Measurements from ENCODE around the gene EPS8L2.
"Not testable (repeated sequence)": the region's sequence is repeated elsewhere in the genome, so short reads cannot be mapped to it uniquely, and the experiment has no call there.

The EPS8L2 gene

DNA sequence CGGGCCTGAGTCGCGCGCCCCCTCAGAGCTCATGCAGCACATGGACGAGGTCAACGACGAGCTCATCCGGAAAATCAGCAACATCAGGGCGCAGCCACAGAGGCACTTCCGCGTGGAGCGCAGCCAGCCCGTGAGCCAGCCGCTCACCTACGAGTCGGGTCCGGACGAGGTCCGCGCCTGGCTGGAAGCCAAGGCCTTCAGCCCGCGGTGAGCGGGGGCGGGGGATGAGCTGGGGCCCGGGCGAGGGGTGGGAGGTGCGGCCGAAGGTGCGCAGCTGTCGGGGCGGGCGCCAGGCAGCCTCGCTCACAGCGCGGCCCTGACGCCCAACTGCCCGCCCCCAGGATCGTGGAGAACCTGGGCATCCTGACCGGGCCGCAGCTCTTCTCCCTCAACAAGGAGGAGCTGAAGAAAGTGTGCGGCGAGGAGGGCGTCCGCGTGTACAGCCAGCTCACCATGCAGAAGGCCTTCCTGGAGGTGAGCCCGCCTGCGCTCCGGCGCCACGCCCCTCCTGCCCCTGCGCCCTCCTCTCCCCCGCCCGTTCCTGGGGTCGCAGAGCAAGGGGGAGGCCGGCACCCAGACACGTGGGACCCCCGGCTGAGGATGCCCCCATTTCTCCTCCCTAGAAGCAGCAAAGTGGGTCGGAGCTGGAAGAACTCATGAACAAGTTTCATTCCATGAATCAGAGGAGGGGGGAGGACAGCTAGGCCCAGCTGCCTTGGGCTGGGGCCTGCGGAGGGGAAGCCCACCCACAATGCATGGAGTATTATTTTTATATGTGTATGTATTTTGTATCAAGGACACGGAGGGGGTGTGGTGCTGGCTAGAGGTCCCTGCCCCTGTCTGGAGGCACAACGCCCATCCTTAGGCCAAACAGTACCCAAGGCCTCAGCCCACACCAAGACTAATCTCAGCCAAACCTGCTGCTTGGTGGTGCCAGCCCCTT lies 20.5 kb downstream of the EPS8L2 start:
- DNase-seq (ENCODE audit: low read depth): no peak

DNA sequence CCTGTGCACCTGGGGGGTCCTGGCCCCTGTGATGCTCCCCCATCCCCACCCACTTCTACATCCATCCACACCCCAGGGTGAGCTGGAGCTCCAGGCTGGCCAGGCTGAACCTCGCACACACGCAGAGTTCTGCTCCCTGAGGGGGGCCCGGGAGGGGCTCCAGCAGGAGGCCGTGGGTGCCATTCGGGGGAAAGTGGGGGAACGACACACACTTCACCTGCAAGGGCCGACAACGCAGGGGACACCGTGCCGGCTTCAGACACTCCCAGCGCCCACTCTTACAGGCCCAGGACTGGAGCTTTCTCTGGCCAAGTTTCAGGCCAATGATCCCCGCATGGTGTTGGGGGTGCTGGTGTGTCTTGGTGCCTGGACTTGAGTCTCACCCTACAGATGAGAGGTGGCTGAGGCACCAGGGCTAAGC lies 21.3 kb downstream of the EPS8L2 start:
- no peak for DNase-seq (ENCODE audit: low read depth)

GRCh38 chr11:727859-728748 lies 22.1 kb downstream of the EPS8L2 start:
- DNase-seq (ENCODE audit: low read depth): peak; percentile 89

DNA sequence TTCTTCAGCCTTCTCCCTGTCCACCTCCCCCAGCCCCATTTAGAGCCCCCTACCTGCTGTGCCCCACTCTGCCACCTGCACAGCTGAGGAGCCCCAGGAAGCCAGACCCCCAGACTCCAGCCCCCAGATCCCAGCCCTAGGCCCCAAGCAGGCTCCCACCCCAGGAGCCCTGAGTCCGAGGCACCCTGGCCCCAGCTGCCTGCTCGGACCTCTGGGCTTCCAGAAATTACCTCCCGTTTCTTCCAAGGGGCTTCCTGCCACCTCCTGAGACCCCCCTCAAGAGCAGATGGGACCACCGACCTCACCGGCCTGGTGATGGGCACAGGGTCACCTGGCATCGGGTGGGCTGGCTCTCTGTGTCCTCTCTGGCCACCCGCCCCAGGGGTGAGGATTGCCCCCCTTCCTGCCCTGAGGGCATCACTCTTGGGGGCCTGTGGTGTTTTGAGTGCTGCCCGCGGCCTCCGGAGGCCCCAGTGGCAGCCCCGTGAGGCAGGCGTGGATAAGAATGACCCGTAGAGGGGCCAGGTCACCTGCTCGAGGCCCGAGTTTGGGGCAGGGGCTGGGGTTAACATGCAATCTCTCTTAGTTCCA lies 23.0 kb downstream of the EPS8L2 start:
- no peak for DNase-seq (ENCODE audit: low read depth)

- DNase-seq (ENCODE audit: low read depth): no peak
Observed at GRCh38 chr11:729492-730074, 23.6 kb downstream of the EPS8L2 start.

DNA sequence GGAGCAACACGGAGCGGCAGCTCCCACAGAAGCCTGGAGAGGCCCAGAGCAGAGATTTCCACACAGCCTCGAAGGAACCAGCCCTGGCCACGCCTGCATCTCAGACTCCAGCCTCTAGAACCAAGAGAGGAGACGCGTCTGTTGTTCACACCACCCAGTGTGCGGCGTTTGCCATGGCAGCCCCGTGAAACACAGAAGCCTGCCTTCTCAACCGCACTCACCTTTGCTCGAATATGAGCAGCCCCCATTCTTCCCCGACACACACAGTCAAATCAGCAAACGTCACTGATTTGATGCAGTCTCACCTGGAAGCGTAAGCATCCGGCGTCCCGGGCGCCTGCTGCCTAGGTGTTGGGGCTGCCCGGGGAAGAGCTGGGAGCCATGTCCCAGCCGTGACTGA lies 27.0 kb downstream of the EPS8L2 start:
- no peak for DNase-seq (ENCODE audit: low read depth)

DNA sequence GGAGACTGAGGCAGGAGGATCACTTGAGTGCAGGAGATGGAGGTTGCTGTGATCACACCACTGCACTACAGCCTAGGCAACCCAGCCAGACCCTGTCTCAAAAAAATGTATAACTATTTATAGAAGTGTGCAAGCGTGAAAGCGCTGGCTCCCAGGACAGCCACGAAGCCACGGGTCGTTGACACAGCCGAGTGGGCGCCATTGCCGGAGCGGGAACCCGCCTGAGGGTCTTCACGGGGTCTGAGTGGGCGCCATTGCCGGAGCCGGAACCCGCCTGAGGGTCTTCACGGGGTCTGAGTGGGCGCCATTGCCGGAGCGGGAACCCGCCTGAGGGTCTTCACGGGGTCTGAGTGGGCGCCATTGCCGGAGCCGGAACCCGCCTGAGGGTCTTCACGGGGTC lies 28.5 kb downstream of the EPS8L2 start:
- DNase-seq (ENCODE audit: low read depth): not testable (repeated sequence)

GRCh38 chr11:737366-737765 lies 31.3 kb downstream of the EPS8L2 start:
- DNase-seq (ENCODE audit: low read depth): no peak

- not testable (repeated sequence) for DNase-seq (ENCODE audit: low read depth)
Observed at GRCh38 chr11:737899-738298, 31.9 kb downstream of the EPS8L2 start.

DNA sequence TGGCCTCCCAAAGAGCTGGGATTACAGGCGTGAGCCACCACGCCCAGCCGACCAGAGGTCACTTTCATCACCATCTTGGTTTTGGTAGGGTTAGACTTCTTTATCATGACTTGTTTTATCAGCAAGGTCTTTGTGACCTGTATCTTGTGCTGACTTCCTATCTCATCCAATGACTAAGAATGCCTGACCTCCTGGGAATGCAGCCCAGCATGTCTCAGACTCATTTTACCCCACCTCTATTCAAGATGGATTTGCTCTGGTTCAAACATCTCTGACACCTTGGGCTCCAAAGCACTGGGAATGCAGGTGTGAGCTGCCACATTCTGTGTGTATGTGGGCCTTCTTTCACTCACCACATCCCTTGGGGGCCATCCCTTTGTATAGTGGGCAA lies 36.1 kb downstream of the EPS8L2 start:
- no peak for DNase-seq (ENCODE audit: low read depth)

DNA sequence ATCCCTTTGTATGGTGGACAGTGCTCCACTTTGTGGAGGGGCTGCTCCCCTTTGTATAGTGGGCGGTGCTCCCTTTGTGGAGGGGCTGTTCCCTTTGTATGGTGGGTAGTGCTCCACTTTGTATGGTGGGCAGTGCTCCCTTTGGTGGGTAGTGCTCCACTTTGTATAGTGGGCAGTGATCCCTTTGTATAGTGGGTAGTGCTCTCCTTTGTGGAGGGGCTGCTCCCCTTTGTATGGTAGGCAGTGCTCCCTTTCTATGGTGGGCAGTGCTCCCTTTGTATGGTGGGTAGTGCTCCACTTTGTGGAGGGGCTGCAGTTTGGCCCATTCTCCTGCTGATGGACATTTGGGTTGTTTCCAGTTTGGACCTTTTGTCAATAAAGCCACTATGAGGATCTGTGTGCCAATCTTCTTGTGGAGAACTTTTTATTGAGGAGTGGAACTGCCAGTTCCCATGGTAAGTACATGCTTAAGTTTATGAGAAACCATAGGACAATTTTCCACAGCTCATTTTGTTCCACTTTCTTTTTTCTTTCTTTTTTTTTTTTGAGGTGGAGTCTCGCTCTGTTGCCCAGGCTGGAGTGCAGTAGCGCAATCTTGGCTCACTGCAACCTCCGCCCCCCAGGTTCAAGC lies 36.7 kb downstream of the EPS8L2 start:
- DNase-seq (ENCODE audit: low read depth): no peak

DNA sequence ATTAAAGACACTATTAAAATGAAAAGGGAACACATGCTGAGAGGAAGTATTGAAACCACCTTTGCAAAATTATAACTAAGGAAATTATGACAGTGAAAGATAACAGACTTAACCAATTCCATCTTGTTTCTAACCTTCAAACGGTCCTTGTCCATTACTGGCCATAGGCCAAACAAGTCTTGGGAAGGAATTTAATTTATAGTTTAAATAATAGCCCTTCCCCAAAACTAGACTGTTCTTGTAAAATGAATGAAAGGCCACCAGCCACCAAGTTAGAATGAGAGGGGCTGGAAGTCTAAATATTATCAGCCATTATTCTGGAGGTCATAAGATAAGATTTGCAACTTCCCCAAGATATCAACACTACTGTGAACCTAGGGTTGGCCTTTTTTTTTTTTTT lies 39.4 kb downstream of the EPS8L2 start:
- no peak for DNase-seq (ENCODE audit: low read depth)

DNA sequence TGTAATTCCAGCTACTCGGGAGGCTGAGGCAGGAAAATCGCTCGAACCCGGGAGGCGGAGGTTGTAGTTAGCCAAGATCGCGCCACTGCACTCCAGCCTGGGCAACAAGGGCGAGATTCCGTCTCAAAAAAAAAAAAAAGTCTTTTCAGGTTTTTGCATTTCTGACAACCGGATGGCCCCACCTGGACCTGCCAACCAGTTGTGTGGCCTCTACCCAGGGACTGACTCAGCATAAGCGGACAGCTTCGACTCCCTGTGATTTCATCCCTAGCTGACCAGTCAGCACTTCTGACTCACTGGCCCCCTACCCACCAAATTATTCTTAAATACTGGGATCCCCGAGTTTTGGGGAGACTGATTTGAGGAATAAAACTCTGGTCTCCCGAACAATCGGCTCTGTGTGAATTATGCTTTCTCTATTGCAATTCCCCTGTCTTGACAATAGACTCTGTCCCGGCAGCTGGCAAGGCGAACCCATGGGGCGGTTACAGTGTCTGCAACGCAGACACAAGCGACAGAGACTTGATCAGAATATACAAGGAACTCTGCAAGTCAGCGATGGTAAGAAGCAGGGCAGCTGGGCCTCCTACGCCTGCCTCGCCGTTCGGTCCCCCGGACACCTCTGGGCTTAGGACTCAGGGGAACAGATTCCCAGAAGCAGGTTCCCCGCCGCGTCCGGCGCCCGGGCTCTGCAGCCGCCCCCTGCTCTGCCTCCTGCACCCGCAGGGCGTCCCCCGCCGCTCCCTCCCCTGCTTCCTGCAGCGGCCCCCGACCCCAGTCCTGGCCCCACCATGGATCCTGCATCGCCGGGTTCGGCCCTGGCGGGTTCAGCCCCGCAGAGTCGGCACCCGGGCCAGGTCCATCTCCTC lies 40.5 kb downstream of the EPS8L2 start:
- no peak for DNase-seq (ENCODE audit: low read depth)

GRCh38 chr11:747158-748006 lies 41.4 kb downstream of the EPS8L2 start, which contains the start of gene TALDO1:
TSS of gene TALDO1 (plus strand) at chr11:747464. CDS start at chr11:747482, 18 bp downstream.
- DNase-seq (ENCODE audit: low read depth): peak; percentile 56

DNA sequence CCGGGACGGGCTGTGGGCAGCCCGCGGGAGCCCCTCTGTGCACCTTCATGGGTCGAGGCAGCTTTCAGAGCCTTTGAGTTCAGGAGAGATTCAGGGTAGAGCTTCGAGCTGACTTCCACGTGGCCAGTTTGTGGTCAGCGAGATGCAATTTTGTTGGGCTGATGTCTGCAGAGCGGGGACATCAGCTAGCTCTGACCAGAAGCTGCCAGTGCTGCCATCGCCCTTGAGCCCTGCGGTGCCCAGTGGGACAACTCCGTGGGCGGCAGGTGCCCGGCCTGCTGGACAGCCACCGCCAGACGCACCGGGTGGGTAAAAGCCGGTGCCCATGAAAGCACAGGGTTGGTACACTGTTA lies 42.0 kb downstream of the EPS8L2 start:
- no peak for DNase-seq (ENCODE audit: low read depth)

DNA sequence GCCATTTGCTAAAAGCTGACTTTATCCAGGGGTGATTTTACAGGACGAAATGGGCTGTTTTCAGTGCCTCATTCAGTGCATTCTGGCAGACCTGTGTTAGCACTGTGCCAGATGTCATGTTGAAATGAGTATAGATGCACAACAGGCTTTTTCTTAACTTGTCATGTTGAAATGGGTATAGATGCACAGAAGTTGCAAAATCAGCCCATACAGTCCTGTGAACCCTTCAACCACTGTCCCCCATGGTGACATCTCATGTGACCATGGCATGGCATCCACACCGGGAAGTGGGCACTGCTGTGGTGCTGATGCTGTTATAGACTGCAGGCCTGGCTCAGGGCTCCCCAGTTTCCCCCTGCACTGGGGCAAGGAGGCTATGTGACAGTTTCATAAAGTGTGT lies 43.7 kb downstream of the EPS8L2 start:
- DNase-seq (ENCODE audit: low read depth): no peak

- no peak for DNase-seq (ENCODE audit: low read depth)
Observed at GRCh38 chr11:760236-760635, 54.2 kb downstream of the EPS8L2 start.

GRCh38 chr11:761526-762108 lies 55.6 kb downstream of the EPS8L2 start:
- no peak for DNase-seq (ENCODE audit: low read depth)

GRCh38 chr11:762421-763072 lies 56.5 kb downstream of the EPS8L2 start:
- DNase-seq (ENCODE audit: low read depth): peak; percentile 76
